ENCODE data around the gene ZSCAN18. TPM values are rescaled to one million over a fixed set of nuclear protein-coding genes. Genes with fewer than 3 reads are reported as not detected.

Gene ZSCAN18
- total and polyA plus RNA-seq, 2 of the 13 experiments (the other 11 are each of a cell fraction or from before 2014, with no cell fraction given) = not detected

DNA sequence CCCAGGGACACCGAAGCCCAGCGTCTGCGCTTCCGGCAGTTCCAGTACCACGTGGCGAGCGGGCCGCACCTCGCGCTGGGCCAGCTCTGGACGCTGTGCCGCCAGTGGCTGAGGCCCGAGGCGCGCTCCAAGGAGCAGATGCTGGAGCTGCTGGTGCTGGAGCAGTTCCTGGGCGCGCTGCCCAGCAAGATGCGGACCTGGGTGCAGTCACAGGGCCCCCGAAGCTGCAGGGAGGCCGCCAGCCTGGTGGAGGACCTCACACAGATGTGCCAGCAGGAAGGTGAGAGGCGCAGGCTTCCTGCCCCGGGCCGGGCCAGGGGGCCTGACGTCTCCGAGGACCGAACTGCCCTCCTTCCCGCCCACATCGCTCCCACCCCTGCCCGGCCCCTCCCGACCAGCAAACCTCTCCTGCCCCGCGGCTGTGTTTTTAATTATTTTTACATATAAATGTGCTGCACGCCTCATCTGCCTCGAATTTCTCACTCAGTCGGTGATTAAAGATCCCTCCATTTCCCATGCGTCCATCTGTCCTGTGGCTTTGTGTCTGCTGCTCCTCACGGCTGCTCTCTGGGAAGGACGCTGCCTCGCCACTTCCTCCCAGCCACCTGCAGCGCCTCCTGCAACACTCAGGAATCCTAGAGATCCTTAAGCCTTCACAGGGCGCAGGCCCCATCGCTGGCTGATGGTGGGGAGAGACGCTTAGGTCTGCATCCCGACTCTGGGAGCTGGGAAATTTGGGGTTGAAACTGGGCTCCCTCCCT lies 59.9 kb downstream of the ZSCAN18 start:
- DNase-seq (ENCODE audit: low spot score) (no peak), ATAC-seq (no peak; the same call in 2 of the 3 replicates), FAIRE-seq (no peak)
- 53% methylated on average over 20 of the region's 44 CpGs for WGBS (ENCODE audit: low lambda C conversion rate)
- H3K36me3 ChIP-seq (replicated peaks in 1 of 2; ENCODE audit: control insufficient read depth in 1 of 2, insufficient read depth in 2 of 2, low read length in 2 of 2) = no peaks in the 10 kb centered on the region
- in situ Hi-C loops (cut with HindIII; ENCODE audit: extremely low pct_ligation_motif_present, low pct_unique_long_range_greater_than_20kb) = no loop called here
- H4K20me1 ChIP-seq (ENCODE audit: insufficient read depth, low read length) = no peaks in the 10 kb centered on the region
- no peak overlapping the region for H2AFZ ChIP-seq (ENCODE audit: low read length)
- ChIA-PET POLR2A (interaction anchor here (1.2 kb wide), 1 partner anchor 36 kb away, joined by 3 read pairs; the partner anchor contains the start of gene ZNF606), CTCF (ENCODE audit: low intra/inter-chr PET ratio, low total read pairs) (no interaction called here)
- H3K27ac ChIP-seq (ENCODE audit: extremely low read length, insufficient read depth, low read length) = no peak overlapping the region
- H3K27me3 ChIP-seq (ENCODE audit: control insufficient read depth in 1 of 2, insufficient read depth in 2 of 2, low read length in 2 of 2) = no peaks in the 10 kb centered on the region
- H3K79me2 ChIP-seq (ENCODE audit: insufficient read depth, low read length) = no peaks in the 10 kb centered on the region
- H3K4me3 ChIP-seq (replicated peaks in 1 of 3; ENCODE audit: insufficient read depth in 1 of 3, low read depth in 2 of 3, low read length in 3 of 3) = 0 out of 6 replicates have a peak overlapping the region, but pooled peaks of 1 of the 3 experiments have one; percentile 26
- no TSS peak for BruUV-seq (replicated peaks)
- H3K4me2 ChIP-seq (ENCODE audit: low read depth, low read length) = peak overlapping the region; percentile 7; the same call in 1 of the 2 replicates
- H3K4me1 ChIP-seq (ENCODE audit: insufficient read depth, low read length) = peaks cover 8% of the 10 kb centered on the region; the same call in 1 of the 2 replicates
- intact Hi-C loops (cut with micrococcal nuclease; ENCODE audit: unreplicated experiment) = no loop called here
- H3K9ac ChIP-seq (ENCODE audit: insufficient read depth, low read depth, low read length) = no peak overlapping the region
- H3K9me3 ChIP-seq (ENCODE audit: low read length) = peaks cover 35% of the 10 kb centered on the region
- TF ChIP-seq NFE2L1 (CRISPR knock-in tag; IDR thresholded peaks at IDR 0.05; ENCODE audit: borderline replicate concordance) (no peak), JUND (CRISPR knock-in tag; IDR thresholded peaks at IDR 0.05) (no peak), YY1 (IDR thresholded peaks at IDR 0.05; ENCODE audit: insufficient read depth, insufficient replicate concordance, low read depth, low read length) (no peak), HBP1 (CRISPR knock-in tag; IDR thresholded peaks at IDR 0.05; ENCODE audit: low read depth) (no peak), MAZ (IDR thresholded peaks at IDR 0.05; ENCODE audit: borderline replicate concordance, low read depth, low read length) (no peak), MAZ (CRISPR knock-in tag; IDR thresholded peaks at IDR 0.05; ENCODE audit: low read depth) (no peak), ZNF17 (CRISPR knock-in tag; IDR thresholded peaks at IDR 0.05) (no peak), HMG20A (CRISPR knock-in tag; IDR thresholded peaks at IDR 0.05; ENCODE audit: borderline replicate concordance) (no peak), SETDB1 (CRISPR knock-in tag; IDR thresholded peaks at IDR 0.05; ENCODE audit: borderline replicate concordance) (no peak), ZNF780A (CRISPR knock-in tag; IDR thresholded peaks at IDR 0.05) (no peak)
- TF ChIP-seq, protein P1, sequence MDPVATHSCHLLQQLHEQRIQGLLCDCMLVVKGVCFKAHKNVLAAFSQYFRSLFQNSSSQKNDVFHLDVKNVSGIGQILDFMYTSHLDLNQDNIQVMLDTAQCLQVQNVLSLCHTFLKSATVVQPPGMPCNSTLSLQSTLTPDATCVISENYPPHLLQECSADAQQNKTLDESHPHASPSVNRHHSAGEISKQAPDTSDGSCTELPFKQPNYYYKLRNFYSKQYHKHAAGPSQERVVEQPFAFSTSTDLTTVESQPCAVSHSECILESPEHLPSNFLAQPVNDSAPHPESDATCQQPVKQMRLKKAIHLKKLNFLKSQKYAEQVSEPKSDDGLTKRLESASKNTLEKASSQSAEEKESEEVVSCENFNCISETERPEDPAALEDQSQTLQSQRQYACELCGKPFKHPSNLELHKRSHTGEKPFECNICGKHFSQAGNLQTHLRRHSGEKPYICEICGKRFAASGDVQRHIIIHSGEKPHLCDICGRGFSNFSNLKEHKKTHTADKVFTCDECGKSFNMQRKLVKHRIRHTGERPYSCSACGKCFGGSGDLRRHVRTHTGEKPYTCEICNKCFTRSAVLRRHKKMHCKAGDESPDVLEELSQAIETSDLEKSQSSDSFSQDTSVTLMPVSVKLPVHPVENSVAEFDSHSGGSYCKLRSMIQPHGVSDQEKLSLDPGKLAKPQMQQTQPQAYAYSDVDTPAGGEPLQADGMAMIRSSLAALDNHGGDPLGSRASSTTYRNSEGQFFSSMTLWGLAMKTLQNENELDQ (CRISPR knock-in tag; IDR thresholded peaks at IDR 0.05; ENCODE audit: borderline replicate concordance) = no peak
- TF ChIP-seq, protein P2, sequence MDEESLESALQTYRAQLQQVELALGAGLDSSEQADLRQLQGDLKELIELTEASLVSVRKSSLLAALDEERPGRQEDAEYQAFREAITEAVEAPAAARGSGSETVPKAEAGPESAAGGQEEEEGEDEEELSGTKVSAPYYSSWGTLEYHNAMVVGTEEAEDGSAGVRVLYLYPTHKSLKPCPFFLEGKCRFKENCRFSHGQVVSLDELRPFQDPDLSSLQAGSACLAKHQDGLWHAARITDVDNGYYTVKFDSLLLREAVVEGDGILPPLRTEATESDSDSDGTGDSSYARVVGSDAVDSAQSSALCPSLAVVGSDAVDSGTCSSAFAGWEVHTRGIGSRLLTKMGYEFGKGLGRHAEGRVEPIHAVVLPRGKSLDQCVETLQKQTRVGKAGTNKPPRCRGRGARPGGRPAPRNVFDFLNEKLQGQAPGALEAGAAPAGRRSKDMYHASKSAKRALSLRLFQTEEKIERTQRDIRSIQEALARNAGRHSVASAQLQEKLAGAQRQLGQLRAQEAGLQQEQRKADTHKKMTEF (CRISPR knock-in tag; IDR thresholded peaks at IDR 0.05) = no peak
- TF ChIP-seq, protein P3, sequence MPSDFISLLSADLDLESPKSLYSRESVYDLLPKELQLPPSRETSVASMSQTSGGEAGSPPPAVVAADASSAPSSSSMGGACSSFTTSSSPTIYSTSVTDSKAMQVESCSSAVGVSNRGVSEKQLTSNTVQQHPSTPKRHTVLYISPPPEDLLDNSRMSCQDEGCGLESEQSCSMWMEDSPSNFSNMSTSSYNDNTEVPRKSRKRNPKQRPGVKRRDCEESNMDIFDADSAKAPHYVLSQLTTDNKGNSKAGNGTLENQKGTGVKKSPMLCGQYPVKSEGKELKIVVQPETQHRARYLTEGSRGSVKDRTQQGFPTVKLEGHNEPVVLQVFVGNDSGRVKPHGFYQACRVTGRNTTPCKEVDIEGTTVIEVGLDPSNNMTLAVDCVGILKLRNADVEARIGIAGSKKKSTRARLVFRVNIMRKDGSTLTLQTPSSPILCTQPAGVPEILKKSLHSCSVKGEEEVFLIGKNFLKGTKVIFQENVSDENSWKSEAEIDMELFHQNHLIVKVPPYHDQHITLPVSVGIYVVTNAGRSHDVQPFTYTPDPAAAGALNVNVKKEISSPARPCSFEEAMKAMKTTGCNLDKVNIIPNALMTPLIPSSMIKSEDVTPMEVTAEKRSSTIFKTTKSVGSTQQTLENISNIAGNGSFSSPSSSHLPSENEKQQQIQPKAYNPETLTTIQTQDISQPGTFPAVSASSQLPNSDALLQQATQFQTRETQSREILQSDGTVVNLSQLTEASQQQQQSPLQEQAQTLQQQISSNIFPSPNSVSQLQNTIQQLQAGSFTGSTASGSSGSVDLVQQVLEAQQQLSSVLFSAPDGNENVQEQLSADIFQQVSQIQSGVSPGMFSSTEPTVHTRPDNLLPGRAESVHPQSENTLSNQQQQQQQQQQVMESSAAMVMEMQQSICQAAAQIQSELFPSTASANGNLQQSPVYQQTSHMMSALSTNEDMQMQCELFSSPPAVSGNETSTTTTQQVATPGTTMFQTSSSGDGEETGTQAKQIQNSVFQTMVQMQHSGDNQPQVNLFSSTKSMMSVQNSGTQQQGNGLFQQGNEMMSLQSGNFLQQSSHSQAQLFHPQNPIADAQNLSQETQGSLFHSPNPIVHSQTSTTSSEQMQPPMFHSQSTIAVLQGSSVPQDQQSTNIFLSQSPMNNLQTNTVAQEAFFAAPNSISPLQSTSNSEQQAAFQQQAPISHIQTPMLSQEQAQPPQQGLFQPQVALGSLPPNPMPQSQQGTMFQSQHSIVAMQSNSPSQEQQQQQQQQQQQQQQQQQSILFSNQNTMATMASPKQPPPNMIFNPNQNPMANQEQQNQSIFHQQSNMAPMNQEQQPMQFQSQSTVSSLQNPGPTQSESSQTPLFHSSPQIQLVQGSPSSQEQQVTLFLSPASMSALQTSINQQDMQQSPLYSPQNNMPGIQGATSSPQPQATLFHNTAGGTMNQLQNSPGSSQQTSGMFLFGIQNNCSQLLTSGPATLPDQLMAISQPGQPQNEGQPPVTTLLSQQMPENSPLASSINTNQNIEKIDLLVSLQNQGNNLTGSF (CRISPR knock-in tag; IDR thresholded peaks at IDR 0.05) = no peak
